GM18951 (cell line): ENCODE results near the gene AGER.

Experiments
- POLR2A ChIP-seq: IDR thresholded peaks from 4 replicates; pipeline ENCODE4 v1.6.1; 2011; ENCODE audit warnings: mild to moderate bottlenecking; ENCODE audit not compliant: insufficient read length, insufficient read depth; ENCODE audit errors: extremely low read depth
- in situ Hi-C: fragments of 300-500 bp; cut with MboI; formaldehyde crosslinking; loops from one replicate; pipeline ENCODE4 v1.12.0; 2022; ENCODE audit warnings: low sequenced_read_pairs, mixed read lengths, inconsistent platforms; ENCODE audit not compliant: unreplicated experiment

Gene AGER

DNA sequence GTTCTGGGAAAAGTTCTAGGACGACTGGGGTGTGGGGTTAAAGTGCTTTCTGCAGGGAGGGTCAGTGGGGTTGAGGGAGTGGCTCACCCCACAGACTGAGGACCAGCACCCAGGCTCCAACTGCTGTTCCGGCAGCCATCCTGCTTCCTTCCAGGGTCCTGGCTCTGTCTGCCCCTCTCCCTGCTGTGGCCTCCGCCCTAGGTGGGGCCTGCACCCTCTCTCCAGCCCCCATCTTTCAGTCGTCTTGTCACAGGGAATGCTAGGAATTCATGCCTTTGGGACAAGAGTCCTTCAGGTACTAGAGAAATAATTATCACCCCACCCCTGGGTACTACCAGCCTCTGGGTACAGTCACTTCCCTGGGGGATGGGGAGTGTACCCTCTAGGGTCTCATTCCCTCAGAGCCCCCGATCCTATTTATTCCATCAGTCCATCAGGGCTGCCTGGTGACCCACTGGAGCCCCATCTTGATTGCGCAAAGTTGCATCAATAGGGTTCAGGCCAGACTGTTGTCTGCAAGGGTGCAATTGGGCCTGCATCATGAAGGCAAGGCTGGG is at the start of gene AGER:
TSS of gene AGER (minus strand) at position 170 of the 557 bp plus-strand sequence. CDS start at position 139, 31 bp downstream.
- in situ Hi-C loops, result no loop called here
- no peak for TF ChIP-seq POLR2A

DNA sequence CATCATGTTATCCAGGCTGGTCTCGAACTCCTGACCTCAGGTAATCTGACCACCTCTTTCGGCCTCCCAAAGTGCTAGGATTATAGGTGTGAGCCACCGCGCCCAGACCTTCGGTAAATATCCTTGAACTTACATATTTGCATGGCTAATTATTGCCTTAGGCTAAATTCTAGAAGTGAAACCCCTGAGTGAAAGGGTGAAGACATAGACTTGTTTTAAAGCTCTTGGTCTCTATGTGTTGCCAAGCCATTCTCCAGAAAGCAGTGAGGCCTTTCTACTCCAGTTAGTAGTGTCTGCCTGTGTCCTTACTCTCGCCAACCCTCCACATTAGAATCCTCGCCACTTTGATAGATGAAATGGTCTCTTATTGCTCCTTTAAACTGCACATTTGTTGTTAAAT is 42.4 kb upstream of the AGER start:
- in situ Hi-C loops, result no loop called here
- no peak for TF ChIP-seq POLR2A

- TF ChIP-seq POLR2A, result no peak
- in situ Hi-C loops, result no loop called here
These were observed 40.6 kb upstream of the AGER start for GRCh38 chr6:32224696-32225095.

- no peak for TF ChIP-seq POLR2A
- in situ Hi-C loops, result no loop called here
These were observed 39.5 kb upstream of the AGER start, which contains the start of gene NOTCH4 for GRCh38 chr6:32223258-32224235. Gene NOTCH4 (minus strand): TSS chr6:32224067. CDS start chr6:32223928, 139 bp downstream.

DNA sequence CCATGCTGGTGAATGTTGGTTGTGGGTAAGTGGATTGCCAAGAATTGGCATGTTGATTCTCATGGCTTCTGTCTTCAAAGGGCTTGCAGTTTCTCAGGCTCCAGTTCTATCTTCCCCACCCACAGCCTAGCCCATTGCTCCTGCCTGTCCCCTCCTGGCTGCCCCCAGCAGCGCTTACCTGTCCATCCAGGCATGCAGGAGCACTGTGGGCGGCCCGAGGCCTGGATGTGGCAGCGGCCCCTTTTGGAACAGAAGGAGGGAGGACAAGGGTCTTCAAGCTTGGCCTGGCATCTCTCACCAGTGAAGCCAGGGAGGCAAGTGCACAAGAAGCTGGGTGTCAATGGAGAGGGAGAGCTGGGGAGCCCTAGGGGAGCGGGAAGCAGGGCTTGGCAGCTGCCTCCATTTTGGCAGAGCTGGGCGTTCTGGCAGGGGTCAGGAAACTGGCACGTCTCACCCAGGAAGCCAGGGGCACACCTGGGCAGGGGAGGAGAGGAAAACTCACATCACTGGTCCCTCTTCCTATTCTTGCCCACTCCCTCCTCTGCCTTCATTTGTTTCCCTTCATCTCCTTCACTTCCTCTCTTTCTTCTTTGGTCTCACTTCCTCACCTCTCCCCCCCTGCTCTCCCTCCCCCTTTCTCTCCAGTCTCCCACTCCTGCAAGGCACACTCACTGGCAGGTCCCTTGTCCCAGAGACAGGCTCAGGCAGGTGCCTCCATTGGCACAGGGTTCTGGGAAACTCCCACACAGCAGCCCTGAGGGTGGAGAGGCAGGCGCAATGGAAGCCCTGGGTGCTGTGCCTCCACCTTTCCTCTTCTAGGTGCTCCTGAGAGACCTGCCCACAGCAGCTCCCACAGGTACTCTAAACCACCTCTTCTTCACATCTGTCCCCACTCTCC is 38.5 kb upstream of the AGER start:
- no peak for TF ChIP-seq POLR2A
- in situ Hi-C loops, result no loop called here

DNA sequence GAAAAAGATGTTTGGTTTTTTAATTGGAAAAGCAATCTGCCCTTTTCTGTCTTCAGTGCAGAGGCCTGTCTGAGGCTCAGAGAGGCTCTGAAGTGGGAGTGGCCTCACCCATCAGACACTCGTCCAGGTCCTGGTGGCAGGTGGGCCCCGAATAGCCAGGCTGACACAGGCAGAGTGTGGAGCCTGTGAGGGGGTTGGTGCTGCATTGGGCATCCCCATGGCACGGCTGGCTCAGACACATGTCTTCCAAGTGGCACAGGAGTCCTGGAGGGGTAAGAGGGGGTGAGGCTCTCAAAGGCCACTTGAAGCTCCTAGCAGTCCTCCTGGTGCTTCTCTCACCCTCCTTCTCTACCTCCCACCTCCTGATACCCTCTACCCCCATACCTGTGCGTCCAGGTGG is 36.0 kb upstream of the AGER start:
- in situ Hi-C loops, result no loop called here
- TF ChIP-seq POLR2A, result no peak

GRCh38 chr6:32218167-32218566 is 34.1 kb upstream of the AGER start:
- no peak for TF ChIP-seq POLR2A
- in situ Hi-C loops, result no loop called here

GRCh38 chr6:32216998-32217397 is 32.9 kb upstream of the AGER start:
- TF ChIP-seq POLR2A, result no peak
- in situ Hi-C loops, result no loop called here

DNA sequence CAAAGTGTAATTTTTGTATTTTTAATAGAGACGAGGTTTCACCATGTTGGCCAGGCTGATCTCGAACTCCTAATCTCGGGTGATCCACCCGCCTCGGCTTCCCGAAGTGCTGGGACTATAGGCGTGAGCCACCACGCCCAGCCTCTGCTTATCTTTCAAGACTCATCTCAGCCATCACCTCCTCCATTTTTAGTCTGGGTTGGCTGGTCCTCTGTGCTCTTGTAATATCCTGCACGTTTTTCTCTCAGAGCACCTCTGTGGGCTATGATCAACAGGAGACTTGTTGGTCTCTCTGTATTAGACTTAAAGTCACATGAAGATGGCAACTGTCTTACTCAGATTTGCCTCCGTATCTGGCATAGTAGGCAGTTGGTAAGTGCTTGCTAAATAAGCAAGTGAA is 32.2 kb upstream of the AGER start:
- in situ Hi-C loops, result no loop called here
- TF ChIP-seq POLR2A, result no peak

DNA sequence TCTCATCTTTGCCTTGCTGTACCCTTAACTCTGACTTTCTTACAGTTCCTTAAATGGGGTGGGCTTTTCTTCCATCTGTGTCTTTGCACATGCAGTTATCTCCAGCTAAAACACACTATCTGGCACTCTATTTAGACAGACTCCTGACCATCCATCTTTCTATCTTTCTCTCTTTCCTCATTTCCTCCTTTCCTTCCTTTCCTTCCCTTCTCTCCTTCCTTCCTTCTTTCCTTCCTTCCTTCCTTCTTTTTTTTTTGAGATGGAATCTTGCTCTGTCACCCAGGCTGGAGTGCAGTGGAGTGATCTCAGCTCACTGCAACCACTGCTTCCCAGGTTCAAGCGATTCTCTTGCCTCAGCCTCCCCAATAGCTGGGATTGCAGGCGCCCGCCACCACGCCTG is 31.6 kb upstream of the AGER start:
- TF ChIP-seq POLR2A, result no peak
- in situ Hi-C loops, result no loop called here

DNA sequence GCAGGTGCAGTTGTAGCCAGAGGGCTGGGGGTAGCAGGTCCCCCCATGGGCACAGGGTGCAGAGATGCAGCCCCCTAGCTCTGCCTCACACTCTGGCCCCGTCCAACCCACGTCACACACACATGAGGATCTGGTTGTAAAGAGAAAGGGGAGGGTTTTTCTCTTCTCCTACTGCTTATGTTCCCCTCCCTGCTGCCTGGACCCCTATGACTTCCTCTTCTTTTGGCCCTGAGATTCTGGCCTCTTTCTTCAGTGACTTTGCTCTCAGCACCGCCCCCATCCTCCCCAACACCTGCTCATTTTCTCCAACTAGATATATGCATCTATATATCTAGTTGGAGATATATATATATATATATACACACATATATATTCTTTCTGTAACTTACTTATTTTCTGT is 30.1 kb upstream of the AGER start:
- in situ Hi-C loops, result no loop called here
- no peak for TF ChIP-seq POLR2A

DNA sequence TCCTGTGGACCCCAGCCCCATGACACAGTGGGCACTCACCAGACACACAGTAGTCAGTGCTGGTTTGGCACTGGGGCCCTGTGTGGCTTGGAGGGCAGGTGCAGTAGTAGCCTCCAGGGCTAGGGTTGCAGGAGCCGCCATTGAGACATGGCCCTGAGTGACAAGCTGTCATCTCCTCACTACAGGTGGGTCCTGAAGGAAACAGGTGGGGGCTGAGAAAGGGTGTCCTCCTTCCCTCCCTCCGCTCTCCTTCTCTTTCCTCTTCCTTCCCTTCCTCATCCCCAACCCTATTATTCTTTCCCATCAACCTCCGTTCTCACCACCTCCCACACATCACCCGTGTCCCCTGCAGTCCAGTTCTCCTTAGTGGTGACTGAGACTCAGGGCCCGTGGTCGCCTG is 29.6 kb upstream of the AGER start:
- in situ Hi-C loops, result no loop called here
- no peak for TF ChIP-seq POLR2A
